Mucosa of stomach (tissue), 1 donor: Measurements from ENCODE around the gene GNL1.
"Not testable (repeated sequence)": the region's sequence is repeated elsewhere in the genome, so short reads cannot be mapped to it uniquely, and the experiment has no call there.

Experiments
- H3K27me3 ChIP-seq: one replicate; pipeline ENCODE4 v1.7.0; 2013; ENCODE audit warnings: mild to moderate bottlenecking, low read length; ENCODE audit not compliant: control insufficient read depth, insufficient read depth
- H3K36me3 ChIP-seq: one replicate; pipeline ENCODE4 v1.7.0; 2013; ENCODE audit warnings: low read length; ENCODE audit not compliant: control insufficient read depth, insufficient read depth
- H3K4me1 ChIP-seq: one replicate; pipeline ENCODE4 v1.7.0; 2013; ENCODE audit warnings: mild to moderate bottlenecking, low read length; ENCODE audit not compliant: control insufficient read depth, insufficient read depth
- H3K4me3 ChIP-seq: one replicate; pipeline ENCODE4 v1.7.0; 2013; ENCODE audit warnings: low read length
- H3K9ac ChIP-seq: one replicate; pipeline ENCODE4 v1.7.0; 2013; ENCODE audit warnings: mild to moderate bottlenecking, low read length, moderate library complexity
- H3K9me3 ChIP-seq: one replicate; pipeline ENCODE4 v1.7.0; 2013; ENCODE audit warnings: mild to moderate bottlenecking, low read length, moderate library complexity; ENCODE audit not compliant: control insufficient read depth
- donor health status: Pancreatic carcinoma.

Gene GNL1

DNA sequence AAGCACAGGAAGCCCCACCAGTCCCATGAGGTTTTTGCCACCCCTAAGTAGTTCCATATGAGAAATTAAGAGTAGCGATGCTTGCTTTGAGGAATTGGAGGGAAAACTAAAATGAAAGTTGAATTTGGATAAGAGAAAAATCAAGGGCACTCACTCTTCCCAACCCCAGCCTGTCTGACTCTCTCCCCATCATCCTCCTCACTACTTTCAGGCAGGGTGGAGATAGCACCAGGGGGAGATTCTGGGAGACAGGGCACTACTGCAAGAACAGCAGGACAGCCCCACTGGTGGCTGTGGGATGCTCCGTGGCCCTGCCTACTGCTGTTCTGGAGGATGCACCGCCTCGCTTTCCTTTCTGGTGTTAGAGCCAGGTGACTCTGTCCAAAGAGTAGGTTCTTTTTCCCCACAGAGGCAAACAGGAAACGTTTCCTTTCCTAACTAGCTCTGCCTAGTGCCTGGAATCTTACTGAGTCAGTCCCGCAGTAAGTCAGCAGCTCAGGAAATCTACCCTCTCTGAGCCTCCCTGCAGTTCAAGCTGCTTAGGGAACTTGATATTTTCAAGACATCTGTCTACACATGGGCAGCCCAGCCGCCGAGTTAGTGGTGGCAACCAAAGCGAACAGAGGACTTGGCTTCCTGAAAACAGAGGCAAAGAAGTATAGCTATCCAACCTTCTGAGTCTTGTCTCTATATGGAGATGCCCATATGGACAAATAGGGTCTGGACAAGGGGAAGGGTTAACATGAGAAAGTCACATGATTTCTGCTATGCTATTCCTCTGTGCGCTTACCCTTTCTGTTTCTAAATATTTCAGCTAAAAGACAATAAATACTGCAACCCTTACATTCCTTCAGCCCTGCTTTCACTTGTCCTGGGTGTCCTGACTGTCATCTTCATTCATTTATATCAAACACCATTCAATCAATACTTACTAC is 55.6 kb downstream of the GNL1 start:
- Histone ChIP-seq H3K9ac (no peak overlapping the region), H3K9me3 (no peaks in the 10 kb centered on the region), H3K27me3 (no peaks in the 10 kb centered on the region), H3K36me3 (no peaks in the 10 kb centered on the region), H3K4me3 (no peak overlapping the region), H3K4me1 (peaks cover 3% of the 10 kb centered on the region)

DNA sequence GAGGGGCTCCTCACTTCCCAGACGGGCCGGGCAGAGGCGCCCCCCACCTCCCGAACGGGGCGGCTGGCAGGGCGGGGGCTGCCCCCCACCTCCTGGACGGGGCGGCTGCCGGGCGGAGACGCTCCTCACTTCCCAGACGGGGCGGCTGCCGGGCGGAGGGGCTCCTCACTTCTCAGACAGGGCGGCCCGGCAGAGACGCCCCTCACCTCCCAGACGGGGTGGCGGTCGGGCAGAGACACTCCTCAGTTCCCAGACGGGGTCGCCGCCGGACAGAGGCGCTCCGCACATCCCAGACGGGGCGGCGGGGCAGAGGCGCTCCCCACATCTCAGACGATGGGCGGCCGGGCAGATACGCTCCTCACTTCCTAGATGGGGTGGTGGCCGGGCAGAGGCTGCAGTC is 57.6 kb downstream of the GNL1 start:
- not testable (repeated sequence) for H3K27me3 ChIP-seq, H3K9me3 ChIP-seq, H3K36me3 ChIP-seq, H3K4me1 ChIP-seq, H3K9ac ChIP-seq, H3K4me3 ChIP-seq

DNA sequence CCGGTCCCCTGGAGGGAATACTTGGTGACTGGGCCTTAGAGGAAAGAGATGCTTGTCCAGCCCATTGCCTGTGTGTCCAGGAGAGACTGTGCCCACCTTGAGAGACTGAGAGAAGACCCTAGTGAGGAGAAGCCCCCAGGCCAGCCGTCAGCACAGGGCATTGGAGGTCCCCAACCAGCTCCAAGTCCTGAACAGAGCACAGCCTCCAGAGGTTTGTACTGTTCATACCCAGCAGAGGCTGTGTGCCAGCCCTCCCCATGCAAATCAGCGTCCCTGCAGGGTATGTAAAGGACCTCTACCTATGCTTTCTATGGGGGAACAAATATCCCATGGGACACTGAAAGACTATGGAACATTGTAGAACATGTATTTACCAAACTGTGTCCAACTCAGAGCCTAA is 58.6 kb downstream of the GNL1 start:
- H3K9ac ChIP-seq = no peak overlapping the region
- no peak overlapping the region for H3K4me3 ChIP-seq
- peaks cover 2% of the 10 kb centered on the region for H3K36me3 ChIP-seq
- H3K4me1 ChIP-seq = peaks cover 11% of the 10 kb centered on the region
- H3K9me3 ChIP-seq = no peaks in the 10 kb centered on the region
- no peaks in the 10 kb centered on the region for H3K27me3 ChIP-seq

DNA sequence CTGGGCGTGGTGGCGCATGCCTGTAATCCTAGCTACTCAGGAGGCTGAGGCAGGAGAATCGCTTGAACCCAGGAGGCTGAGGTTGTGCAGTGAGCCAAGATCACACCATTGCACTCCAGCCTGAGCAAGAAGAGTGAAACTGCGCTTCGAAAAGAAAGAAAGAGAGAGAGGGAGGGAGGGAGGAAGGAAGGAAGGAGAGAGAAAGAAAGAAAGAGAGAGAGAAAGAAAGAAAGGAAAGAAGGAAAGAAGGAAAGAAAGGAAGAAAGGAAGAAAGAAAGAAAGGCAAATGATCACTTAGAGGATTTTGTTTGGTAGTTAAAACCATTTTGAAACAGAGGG is 59.1 kb downstream of the GNL1 start:
- peaks cover 16% of the 10 kb centered on the region for H3K4me1 ChIP-seq
- H3K9ac ChIP-seq, H3K27me3 ChIP-seq, H3K36me3 ChIP-seq, H3K4me3 ChIP-seq, H3K9me3 ChIP-seq: not testable (repeated sequence)

DNA sequence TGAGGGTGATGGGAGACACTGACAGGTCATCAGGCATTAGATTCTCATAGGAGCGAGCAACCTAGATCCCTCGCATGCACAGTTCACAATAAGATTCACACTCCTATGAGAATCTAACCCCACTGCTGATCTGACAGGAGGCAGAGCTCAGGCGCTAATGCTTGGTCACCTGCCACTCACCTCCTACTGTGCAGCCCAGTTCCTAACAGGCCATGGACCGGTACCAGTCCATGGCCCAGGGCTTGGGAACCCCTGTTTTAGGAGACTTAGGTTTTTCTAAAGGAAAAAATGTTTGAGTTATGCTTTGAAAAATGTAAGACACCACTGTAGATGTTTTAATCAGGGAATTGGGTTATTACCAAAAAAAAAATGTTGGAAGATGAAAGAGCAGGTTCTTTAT is 60.3 kb downstream of the GNL1 start:
- Histone ChIP-seq H3K4me1 (peaks cover 19% of the 10 kb centered on the region), H3K9ac (no peak overlapping the region), H3K36me3 (peaks cover 10% of the 10 kb centered on the region), H3K4me3 (no peak overlapping the region), H3K9me3 (no peaks in the 10 kb centered on the region), H3K27me3 (no peaks in the 10 kb centered on the region)

DNA sequence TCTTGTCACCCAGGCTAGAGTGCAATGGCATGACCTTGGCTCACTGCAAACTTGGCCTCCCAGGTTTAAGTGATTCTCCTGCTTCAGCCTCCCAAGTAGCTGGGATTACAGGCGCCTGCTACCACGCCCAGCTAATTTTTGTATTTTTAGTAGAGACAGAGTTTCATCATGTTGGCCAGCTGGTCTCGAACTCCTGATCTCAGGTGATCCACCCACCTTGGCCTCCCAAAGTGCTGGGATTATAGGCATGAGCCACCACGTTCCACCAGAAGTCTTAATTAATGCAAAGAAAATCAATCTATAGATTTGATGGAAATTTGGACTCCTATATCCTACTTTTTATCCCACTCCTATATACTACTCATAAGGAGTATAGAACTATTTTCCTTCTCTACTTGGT is 61.2 kb downstream of the GNL1 start:
- Histone ChIP-seq H3K4me1 (peaks cover 28% of the 10 kb centered on the region), H3K36me3 (peaks cover 18% of the 10 kb centered on the region)
- not testable (repeated sequence) for H3K9me3 ChIP-seq, H3K27me3 ChIP-seq, H3K4me3 ChIP-seq, H3K9ac ChIP-seq

DNA sequence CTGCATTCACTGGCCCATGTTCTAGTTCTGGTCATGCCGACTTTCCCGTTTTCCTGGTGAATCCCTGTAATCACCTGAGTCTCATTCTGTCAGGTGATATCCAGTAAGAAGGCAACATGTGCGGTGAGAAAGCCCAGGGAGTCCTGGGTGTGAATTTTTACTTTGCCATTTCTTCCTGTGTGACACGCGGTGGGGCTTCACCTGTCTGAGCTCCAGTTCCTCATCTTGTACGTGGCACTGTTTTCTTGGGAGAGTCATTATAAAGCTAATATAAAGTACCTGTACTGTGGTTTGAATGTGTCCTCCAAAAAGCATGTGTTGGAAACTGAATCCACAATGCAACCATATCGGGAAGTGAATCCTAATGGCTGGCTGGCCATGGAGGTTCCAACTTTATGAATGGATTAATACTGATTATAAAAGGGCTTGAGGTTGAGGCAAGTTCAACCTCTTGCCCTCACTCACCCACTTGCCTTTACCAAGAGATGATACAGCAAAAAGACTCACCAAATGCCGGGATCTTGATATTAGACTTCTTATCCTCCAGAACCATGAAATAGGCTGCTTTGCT is 61.9 kb downstream of the GNL1 start:
- Histone ChIP-seq H3K27me3 (no peaks in the 10 kb centered on the region), H3K36me3 (peaks cover 18% of the 10 kb centered on the region), H3K4me3 (no peak overlapping the region), H3K4me1 (peaks cover 28% of the 10 kb centered on the region), H3K9me3 (no peaks in the 10 kb centered on the region), H3K9ac (no peak overlapping the region)

DNA sequence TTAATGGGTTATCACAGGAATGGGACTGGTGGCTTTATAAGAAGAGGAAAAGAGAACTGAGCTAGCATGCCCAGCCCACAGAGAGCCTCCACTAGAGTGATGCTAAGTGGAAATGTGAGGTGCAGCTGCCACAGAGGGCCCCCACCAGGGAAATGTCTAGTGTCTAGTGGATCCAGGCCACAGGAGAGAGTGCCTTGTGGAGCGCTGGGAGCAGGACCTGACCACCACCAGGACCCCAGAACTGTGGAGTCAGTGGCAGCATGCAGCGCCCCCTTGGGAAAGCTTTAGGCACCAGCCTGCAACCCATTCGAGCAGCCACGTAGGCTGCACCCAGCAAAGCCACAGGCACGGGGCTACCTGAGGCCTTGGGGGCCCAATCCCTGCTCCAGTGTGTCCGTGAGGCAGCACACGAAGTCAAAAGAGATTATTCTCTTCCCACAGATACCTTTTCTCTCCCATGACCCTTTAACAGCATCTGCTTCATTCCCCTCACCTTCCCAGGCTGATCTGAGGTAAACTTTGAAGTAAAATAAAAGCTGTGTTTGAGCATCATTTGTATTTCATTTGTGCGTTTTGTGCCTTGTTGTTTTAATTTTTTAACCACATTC is 62.5 kb downstream of the GNL1 start:
- Histone ChIP-seq H3K4me1 (peaks cover 28% of the 10 kb centered on the region), H3K4me3 (no peak overlapping the region), H3K27me3 (no peaks in the 10 kb centered on the region), H3K9ac (no peak overlapping the region), H3K36me3 (peaks cover 18% of the 10 kb centered on the region), H3K9me3 (no peaks in the 10 kb centered on the region)

DNA sequence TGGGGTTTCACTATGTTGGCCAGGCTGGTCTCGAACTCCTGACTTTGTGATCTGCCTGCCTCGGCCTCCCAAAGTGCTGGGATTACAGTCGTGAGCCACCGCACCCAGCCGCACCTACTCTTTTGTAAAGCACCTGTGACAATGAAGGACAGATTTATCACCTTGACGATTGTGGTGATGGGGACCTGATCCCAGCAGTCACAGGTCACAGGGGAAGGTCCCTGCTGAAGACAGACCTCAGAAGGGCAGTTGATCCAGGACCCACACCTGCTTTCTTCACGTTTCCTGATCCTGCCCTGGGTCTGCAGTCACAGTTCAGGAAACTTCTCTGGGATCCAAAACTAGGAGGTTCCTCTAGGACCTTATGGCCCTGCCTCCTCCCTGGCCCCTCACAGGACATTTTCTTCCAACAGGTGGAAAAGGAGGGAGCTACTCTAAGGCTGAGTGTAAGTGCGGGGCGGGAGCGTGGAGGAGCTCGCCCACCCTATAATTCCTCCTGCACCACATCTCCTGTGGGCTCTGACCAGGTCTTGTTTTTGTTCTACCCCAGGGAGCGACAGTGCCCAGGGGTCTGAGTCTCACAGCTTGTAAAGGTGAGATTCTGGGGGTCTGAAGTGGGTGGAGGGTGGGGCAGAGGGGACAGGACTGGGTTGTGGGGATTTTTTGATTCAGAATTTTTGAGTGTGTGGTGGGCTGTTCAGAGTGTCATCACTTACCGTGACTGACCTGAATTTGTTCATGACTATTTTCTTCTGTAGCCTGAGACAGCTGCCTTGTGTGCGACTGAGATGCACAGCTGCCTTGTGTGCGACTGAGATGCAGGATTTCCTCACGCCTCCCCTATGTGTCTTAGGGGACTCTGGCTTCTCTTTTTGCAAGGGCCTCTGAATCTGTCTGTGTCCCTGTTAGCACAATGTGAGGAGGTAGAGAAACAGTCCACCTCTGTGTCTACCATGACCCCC is 64.0 kb downstream of the GNL1 start:
- Histone ChIP-seq H3K4me3 (no peak overlapping the region), H3K27me3 (peaks cover 4% of the 10 kb centered on the region), H3K9ac (peak overlapping the region; percentile 18), H3K36me3 (peaks cover 18% of the 10 kb centered on the region), H3K4me1 (peaks cover 28% of the 10 kb centered on the region), H3K9me3 (no peaks in the 10 kb centered on the region)
